Central memory CD8-positive, alpha-beta T cell (primary cell): Measurements from ENCODE around the gene WDFY1.
A peak's percentile ranks its signal among the peaks of the same experiment; 100 is the strongest.

Experiments used
- ATAC-seq: fragments of 150-1000 bp; cut with Tn5 transposase; replicated peaks from 2 replicates; pipeline ENCODE4 v1.10.0; 2022; ENCODE audit warnings: mild to moderate bottlenecking, moderate FRiP score, moderate number of reproducible peaks; ENCODE audit not compliant: poor library complexity, severe bottlenecking; ENCODE audit errors: extremely low read depth
- DNase-seq, 2 donors: peaks; one replicate each; pipeline ENCODE4 v3.0.0; 2021; ENCODE audit warnings: low spot score in 2 of 2
- H3K27ac Mint-ChIP-seq: one replicate; pipeline ENCODE4 v1.8.0; 2022; ENCODE audit warnings: low read depth, mild to moderate bottlenecking, moderate library complexity, mixed read lengths
- H3K27me3 Mint-ChIP-seq: one replicate; pipeline ENCODE4 v1.8.0; 2022; ENCODE audit warnings: mixed read lengths
- H3K36me3 Mint-ChIP-seq: one replicate; pipeline ENCODE4 v1.8.0; 2022; ENCODE audit warnings: mild to moderate bottlenecking, moderate library complexity, mixed read lengths; ENCODE audit not compliant: insufficient read depth
- H3K4me1 Mint-ChIP-seq: one replicate; pipeline ENCODE4 v1.8.0; 2022; ENCODE audit warnings: mixed read lengths
- H3K4me3 Mint-ChIP-seq: one replicate; pipeline ENCODE4 v1.8.0; 2022; ENCODE audit warnings: mild to moderate bottlenecking, moderate library complexity, mixed read lengths
- H3K9me3 Mint-ChIP-seq: one replicate; pipeline ENCODE4 v1.8.0; 2022; ENCODE audit warnings: mixed read lengths

Gene WDFY1

DNA sequence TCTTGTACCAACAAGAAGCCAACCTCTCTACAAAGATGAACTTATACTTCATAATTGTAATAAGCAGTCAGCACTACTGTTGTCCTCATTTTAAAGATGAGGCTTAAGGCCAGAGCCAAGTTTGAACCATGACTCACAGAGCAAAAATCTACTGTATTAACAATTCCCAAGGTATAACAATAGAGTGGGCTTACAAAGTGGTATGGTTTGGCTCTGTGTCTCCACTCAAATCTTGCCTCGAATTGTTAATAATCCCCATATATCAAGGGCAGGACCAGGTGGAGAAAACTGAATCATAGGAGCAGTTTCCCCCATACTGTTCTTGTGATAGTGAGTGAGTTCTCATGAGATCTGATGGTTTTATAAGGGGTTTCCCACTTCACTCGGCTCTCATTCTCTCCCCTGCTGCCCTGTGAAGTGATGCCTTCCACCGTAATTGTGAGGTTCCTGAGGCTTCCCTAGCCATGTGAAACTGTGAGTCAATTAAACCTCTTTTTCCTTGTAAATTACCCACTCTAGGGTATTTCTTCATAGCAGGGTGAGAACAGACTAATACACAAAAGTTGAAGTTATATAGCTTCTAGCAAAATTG lies 31.6 kb upstream of the WDFY1 start:
- H3K4me1 Mint-ChIP-seq, result no peaks in the 10 kb centered on the region
- H3K4me3 Mint-ChIP-seq, result no peak overlapping the region
- ATAC-seq (no peak), DNase-seq (no peak)
- H3K9me3 Mint-ChIP-seq, result no peaks in the 10 kb centered on the region
- H3K36me3 Mint-ChIP-seq, result no peaks in the 10 kb centered on the region
- H3K27ac Mint-ChIP-seq, result no peak overlapping the region
- no peaks in the 10 kb centered on the region for H3K27me3 Mint-ChIP-seq

DNA sequence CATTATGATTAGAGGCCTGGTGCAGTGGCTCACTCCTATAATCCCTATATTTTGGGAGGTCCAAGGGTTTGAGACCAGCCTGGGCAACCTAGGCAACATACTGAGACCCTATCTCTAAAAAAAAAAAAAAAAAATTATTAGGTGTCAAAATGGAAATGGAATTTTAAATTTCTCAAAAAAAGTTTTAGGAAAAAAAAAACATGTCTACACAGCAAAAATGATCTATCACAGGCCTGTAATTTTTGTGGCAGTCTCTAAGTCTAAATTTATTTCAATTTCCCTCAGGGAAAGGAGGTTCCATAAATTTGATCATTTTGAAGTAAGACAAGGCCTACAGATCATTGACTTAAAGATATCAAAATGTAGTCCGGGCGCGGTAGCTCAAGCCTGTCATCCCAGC lies 28.5 kb upstream of the WDFY1 start:
- H3K9me3 Mint-ChIP-seq, result no peaks in the 10 kb centered on the region
- ATAC-seq (no peak), DNase-seq (no peak)
- peaks cover 3% of the 10 kb centered on the region for H3K36me3 Mint-ChIP-seq
- peaks cover 8% of the 10 kb centered on the region for H3K4me1 Mint-ChIP-seq
- no peak overlapping the region for H3K4me3 Mint-ChIP-seq
- H3K27ac Mint-ChIP-seq, result no peak overlapping the region
- no peaks in the 10 kb centered on the region for H3K27me3 Mint-ChIP-seq

DNA sequence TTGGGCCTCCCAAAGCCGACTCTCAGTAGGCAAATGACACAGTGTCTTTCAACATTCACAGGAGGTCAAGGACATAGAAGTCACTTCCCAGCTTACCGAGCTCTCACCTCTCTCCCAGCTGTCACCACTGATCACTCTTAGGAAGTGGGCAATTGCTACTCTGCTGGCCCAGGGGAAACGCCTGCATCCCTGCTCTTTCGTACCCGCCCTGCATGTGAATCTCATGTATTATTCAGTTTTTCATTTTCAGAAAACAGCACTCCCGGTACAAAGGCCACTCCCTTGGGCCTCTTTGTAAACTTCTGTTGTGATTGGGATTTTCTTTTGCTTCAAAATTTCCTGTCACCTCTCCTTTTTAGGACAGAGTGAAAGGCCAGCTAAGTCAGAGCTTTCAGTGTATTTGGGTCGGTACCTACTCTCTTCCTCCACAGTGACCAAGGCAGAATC lies 27.5 kb upstream of the WDFY1 start:
- DNase-seq (no peak), ATAC-seq (no peak)
- peaks cover 10% of the 10 kb centered on the region for H3K36me3 Mint-ChIP-seq
- no peak overlapping the region for H3K27ac Mint-ChIP-seq
- no peaks in the 10 kb centered on the region for H3K9me3 Mint-ChIP-seq
- peaks cover 8% of the 10 kb centered on the region for H3K4me1 Mint-ChIP-seq
- no peaks in the 10 kb centered on the region for H3K27me3 Mint-ChIP-seq
- no peak overlapping the region for H3K4me3 Mint-ChIP-seq

DNA sequence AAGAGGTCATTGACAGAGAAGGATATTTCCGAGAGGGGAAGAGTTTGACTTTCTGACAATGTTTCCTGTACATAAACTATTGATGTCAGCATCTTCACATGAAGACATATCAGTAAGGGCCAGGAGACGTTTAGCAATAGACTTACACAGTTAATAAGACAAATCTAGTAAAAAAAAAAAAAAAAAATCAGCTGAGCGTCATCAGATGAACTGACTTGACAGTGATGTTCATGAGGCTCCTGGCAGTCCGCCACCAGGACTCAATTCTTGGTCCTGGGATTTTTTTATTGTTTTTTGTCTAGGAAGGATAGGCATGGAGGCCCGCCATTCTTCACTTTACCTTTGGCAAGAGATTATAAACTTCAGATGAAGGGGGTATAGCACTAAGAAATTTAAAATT lies 26.6 kb upstream of the WDFY1 start:
- ATAC-seq (no peak), DNase-seq (no peak)
- peaks cover 8% of the 10 kb centered on the region for H3K4me1 Mint-ChIP-seq
- H3K27me3 Mint-ChIP-seq, result no peaks in the 10 kb centered on the region
- peaks cover 17% of the 10 kb centered on the region for H3K36me3 Mint-ChIP-seq
- H3K27ac Mint-ChIP-seq, result no peak overlapping the region
- H3K4me3 Mint-ChIP-seq, result no peak overlapping the region
- H3K9me3 Mint-ChIP-seq, result no peaks in the 10 kb centered on the region

DNA sequence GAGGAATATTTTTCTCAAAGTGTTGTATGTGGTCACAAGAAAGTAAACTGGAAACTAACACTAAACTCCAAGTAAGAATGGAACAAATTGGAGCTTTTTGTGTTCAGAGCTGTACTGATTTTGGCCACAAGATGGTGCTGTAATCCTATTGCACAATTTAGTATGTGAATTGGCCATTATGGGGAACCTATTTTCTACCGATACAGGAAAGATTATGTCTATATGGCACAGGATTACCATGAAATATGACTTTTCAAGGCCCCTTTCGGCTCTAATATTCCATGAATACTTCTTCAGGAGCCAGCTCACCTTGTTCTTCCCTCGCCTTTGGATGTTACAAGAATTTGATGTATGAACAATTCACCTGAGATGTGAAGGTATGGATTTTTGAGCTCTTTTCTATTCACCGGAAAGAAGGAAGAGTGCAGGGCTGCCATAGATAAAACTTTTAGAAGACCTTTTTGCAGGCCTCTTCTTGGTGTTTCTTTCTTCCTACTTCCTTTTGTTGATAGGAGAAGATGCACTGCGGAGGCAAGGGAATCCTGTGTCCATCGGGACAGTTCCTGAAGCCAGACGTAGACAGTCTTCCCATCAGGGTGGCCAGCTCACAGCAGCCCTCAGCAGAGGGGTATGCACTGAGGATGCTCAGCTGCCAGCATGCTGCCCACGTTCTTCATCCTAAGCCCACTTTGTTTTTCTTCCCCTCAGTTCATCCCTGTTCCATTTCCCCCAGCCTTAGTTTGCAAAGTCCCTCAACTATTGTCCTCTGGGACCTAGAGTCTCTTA lies 25.4 kb upstream of the WDFY1 start:
- ATAC-seq (peak; percentile 52), DNase-seq (peak; percentile 35 to 39)
- Mint-ChIP-seq H3K4me1 (peaks cover 8% of the 10 kb centered on the region), H3K9me3 (no peaks in the 10 kb centered on the region), H3K36me3 (peaks cover 23% of the 10 kb centered on the region), H3K27ac (no peak overlapping the region), H3K27me3 (no peaks in the 10 kb centered on the region), H3K4me3 (no peak overlapping the region)

DNA sequence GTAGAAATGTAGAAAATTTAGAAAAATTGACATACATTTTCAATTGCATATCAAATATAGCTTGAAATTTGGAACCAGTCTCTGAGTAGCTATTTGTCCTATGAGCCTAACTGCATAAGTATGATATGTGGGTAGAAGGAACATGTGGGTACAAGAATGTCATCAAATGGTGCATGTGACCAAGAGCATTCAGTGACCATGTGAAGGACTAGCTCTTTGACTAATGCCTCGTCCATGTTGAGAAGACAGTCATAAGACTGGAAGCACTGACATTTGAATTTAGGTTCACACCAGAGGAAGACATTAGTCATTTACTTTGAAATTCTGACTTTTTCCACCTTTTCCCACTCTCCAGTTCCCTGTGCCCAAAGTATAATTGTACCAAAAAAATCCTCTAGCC lies 24.7 kb upstream of the WDFY1 start:
- Mint-ChIP-seq H3K9me3 (no peaks in the 10 kb centered on the region), H3K4me1 (peaks cover 8% of the 10 kb centered on the region), H3K36me3 (peaks cover 28% of the 10 kb centered on the region), H3K27ac (no peak overlapping the region), H3K4me3 (no peak overlapping the region), H3K27me3 (no peaks in the 10 kb centered on the region)
- ATAC-seq (no peak), DNase-seq (no peak)

DNA sequence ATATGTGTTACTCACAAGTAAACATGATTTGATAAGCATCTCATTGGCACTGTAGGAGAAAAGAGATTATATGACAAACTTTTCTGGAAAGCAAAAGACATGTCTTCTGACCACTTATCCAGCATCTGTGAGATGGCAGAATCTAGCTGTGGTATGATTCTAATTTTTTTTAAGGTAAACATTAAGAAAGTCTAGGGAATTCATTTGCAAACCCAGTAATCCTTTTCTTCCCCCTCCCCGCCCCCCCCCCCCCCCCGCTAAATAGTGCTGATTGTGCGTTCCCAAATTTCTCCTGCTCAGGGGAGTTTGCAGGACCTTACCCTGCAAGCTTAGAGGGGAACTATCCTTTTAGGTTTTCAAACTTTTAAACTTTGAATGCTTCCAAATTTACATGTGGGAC lies 24.2 kb upstream of the WDFY1 start:
- peaks cover 29% of the 10 kb centered on the region for H3K36me3 Mint-ChIP-seq
- DNase-seq (no peak), ATAC-seq (no peak)
- no peaks in the 10 kb centered on the region for H3K9me3 Mint-ChIP-seq
- no peak overlapping the region for H3K27ac Mint-ChIP-seq
- H3K4me1 Mint-ChIP-seq, result peaks cover 8% of the 10 kb centered on the region
- no peaks in the 10 kb centered on the region for H3K27me3 Mint-ChIP-seq
- no peak overlapping the region for H3K4me3 Mint-ChIP-seq

DNA sequence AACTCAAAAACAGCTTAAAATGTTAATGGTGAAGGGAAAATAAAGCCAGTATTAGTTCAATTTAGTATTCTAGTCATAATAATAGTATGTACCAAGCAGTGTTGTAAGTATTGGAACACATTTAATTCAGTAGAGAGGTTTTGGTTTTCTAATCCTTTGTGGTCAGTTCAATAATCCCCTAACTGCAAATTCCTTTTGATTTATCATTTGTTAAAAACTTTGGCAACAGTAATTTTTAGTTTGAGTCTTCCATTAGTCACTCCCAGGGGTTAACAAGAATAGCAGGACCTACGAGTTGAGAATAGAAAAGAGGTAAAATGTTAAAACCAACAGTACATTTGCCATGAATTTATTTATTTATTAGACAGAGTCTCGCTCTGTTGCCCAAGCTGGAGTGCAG lies 22.8 kb upstream of the WDFY1 start:
- Mint-ChIP-seq H3K9me3 (no peaks in the 10 kb centered on the region), H3K27me3 (no peaks in the 10 kb centered on the region), H3K4me1 (peaks cover 8% of the 10 kb centered on the region), H3K4me3 (no peak overlapping the region), H3K36me3 (peaks cover 30% of the 10 kb centered on the region), H3K27ac (no peak overlapping the region)
- DNase-seq (no peak), ATAC-seq (no peak)

DNA sequence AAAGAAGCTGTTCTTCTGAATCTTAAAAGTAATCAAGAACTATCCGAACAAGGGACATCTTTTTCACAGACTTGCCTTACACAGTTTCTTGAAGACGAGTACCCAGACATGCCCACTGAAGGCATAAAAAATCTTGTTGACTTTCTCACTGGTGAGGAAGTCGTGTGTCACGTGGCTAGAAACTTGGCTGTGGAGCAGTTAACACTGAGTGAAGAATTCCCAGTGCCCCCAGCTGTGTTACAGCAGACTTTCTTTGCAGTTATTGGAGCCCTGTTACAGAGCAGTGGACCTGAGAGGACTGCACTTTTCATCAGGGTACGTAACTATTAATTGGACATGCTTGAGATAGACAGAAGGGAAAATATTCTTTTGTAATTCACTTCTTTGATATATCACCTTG lies 14.6 kb upstream of the WDFY1 start:
- Mint-ChIP-seq H3K27me3 (no peaks in the 10 kb centered on the region), H3K9me3 (no peaks in the 10 kb centered on the region), H3K4me3 (peak overlapping the region; percentile 31), H3K4me1 (peaks cover 40% of the 10 kb centered on the region), H3K27ac (no peak overlapping the region), H3K36me3 (peaks cover 21% of the 10 kb centered on the region)
- DNase-seq (no peak), ATAC-seq (no peak)

DNA sequence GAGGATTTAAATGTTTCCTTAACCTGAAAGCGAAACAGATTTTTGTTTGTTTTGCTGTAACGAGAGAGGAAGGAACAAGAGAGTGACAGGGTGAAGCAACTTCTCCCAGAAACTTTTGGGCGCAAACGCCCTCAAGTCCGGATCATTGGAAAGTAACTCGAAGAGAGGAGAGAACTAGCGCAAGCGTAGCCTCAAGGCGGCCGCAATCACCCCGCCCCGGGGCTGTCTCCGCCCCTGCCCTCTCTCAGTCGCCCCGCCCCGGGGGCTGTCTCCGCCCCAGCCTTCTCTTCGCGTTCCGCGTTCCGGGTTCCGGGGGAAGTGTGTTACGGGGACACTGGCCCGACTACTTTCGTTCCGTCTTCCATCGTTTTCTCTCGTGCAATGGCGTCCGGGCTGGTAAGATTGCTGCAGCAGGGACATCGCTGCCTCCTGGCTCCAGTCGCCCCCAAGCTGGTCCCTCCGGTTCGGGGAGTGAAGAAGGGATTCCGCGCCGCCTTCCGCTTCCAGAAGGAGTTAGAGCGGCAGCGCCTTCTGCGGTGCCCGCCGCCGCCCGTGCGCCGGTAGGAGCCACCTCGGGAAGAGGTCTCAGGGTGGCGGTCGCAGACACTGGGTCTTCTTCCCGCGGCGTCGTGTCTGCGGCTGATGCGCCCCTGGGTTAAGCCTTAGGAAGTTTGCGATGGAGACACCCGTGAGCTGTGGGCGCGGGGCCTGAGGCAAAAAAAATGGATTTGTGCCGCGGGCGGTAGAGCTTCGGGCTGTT lies 12.1 kb upstream of the WDFY1 start, which contains the start of gene MRPL44:
Gene MRPL44 (plus strand): TSS at position 372 of the 760 bp plus-strand sequence. CDS start 10 bp downstream, at position 382.
- Mint-ChIP-seq H3K9me3 (no peaks in the 10 kb centered on the region), H3K4me1 (peaks cover 40% of the 10 kb centered on the region), H3K4me3 (peak within 1 kb of the TSS; percentile 96), H3K27ac (peak within 1 kb of the TSS; percentile 96), H3K27me3 (no peaks in the 10 kb centered on the region), H3K36me3 (peaks cover 18% of the 10 kb centered on the region)
- DNase-seq, result peak; percentile 95 to 100
- ATAC-seq, result peak; percentile 100

DNA sequence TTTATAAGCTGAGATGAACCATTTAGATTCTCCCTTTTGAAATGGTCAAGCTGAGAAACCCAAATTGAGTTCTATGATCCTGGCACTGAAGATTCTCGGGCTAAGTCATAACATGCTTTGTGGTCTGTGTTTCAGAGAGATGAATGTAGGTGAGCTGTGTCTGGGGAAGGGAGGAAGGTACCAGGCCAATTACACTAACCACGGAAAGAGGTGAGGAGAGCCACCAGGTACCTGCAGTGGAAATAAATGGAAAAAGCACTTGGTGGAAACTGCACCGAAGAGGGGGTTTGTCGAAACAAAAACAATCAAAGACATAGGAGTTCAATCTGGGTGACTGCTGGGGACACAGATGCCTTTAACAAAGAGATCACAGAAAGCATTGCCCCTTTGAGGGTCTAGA lies 11.2 kb upstream of the WDFY1 start:
- Mint-ChIP-seq H3K27me3 (no peaks in the 10 kb centered on the region), H3K27ac (peak overlapping the region; percentile 17), H3K4me1 (peaks cover 31% of the 10 kb centered on the region), H3K36me3 (peaks cover 18% of the 10 kb centered on the region), H3K9me3 (no peaks in the 10 kb centered on the region), H3K4me3 (peak overlapping the region; percentile 57)
- DNase-seq, result no peak
- no peak for ATAC-seq

DNA sequence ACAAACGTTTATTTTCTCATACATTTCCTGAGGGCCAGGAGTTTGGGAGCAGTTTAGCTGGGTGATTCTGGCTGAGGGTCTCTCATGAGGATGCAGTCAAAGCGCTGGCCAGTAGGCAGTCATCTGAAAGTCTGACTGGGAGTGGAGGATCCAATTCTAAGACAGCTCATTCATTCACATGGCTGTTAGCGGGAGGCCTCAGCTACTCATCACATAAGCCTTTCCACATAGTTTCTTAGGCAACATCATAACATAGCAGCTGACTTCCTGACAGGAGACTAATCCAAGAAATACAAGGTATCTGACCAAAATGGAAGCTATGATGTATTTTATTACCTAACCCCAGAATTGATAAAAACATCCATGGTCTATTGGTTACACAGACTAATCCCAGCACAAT lies 9.3 kb upstream of the WDFY1 start:
- Mint-ChIP-seq H3K36me3 (peaks cover 10% of the 10 kb centered on the region), H3K4me1 (peaks cover 21% of the 10 kb centered on the region), H3K9me3 (no peaks in the 10 kb centered on the region), H3K27me3 (no peaks in the 10 kb centered on the region), H3K4me3 (no peak overlapping the region), H3K27ac (no peak overlapping the region)
- ATAC-seq, result no peak
- DNase-seq, result no peak
